Naive thymus-derived CD4-positive, alpha-beta T cell (primary cell): ENCODE results near the gene BUD31. TPM values are rescaled to one million over a fixed set of nuclear protein-coding genes. Genes with fewer than 3 reads are reported as not detected.

Experiments used
- ATAC-seq: fragments of 150-1000 bp; cut with Tn5 transposase; 2 replicates; pipeline ENCODE4 v1.10.0; 2021; ENCODE audit warnings: mild to moderate bottlenecking, moderate library complexity
- CTCF ChIA-PET: fragments of 350-600 bp; sonication (Branson Sonifier 250); formaldehyde crosslinking; loops from one replicate; lab custom pipeline; 2021; ENCODE audit warnings: antibody characterized with exemption; lab: Charles Lee
- POLR2A ChIA-PET: fragments of 350-600 bp; sonication (Branson Sonifier 250); formaldehyde crosslinking; loops from one replicate; lab custom pipeline; 2021; ENCODE audit warnings: antibody characterized with exemption, inconsistent platforms; lab: Charles Lee
- DNase-seq, 9 donors: peaks; one replicate each; pipeline versions ENCODE4 v3.0.0 to v3.0.0-alpha.2; 2020 to 2022; ENCODE audit warnings: mixed read lengths in 1 of 9
- H3K27ac ChIP-seq: one replicate; pipeline ENCODE4 v1.7.0; 2013; ENCODE audit warnings: mild to moderate bottlenecking, low read depth, low read length, moderate library complexity
- H3K27me3 ChIP-seq, 2 donors: one replicate each; pipeline ENCODE4 v1.7.0; 2013; ENCODE audit warnings: low read length in 2 of 2, mild to moderate bottlenecking in 2 of 2, moderate library complexity in 2 of 2; ENCODE audit not compliant: control insufficient read depth in 2 of 2, insufficient read depth in 2 of 2
- H3K36me3 ChIP-seq, 3 experiments: 1 replicate in 2 of 3; 2 replicates in 1 of 3; pipeline ENCODE4 v1.7.0; 2013; ENCODE audit warnings: low read length in 3 of 3, mild to moderate bottlenecking in 3 of 3, moderate library complexity in 1 of 3; ENCODE audit not compliant: insufficient read depth in 3 of 3, control insufficient read depth in 2 of 3
- H3K4me1 ChIP-seq, 2 donors: one replicate each; pipeline ENCODE4 v1.7.0; 2013; ENCODE audit warnings: low read length in 2 of 2, mild to moderate bottlenecking in 2 of 2, moderate library complexity in 1 of 2; ENCODE audit not compliant: control insufficient read depth in 2 of 2, insufficient read depth in 2 of 2
- H3K4me3 ChIP-seq: 2 replicates; pipeline ENCODE4 v1.7.0; 2013; ENCODE audit warnings: mild to moderate bottlenecking, low read length
- H3K9me3 ChIP-seq, 3 experiments: 1 replicate in 2 of 3; 2 replicates in 1 of 3; pipeline ENCODE4 v1.7.0; 2013; ENCODE audit warnings: low read length in 3 of 3; ENCODE audit not compliant: control insufficient read depth in 2 of 3
- H3K27ac Mint-ChIP-seq, 9 donors: one replicate each; pipeline ENCODE4 v1.8.0; 2020 to 2022; ENCODE audit warnings: mixed read lengths in 9 of 9, mild to moderate bottlenecking in 8 of 9, moderate library complexity in 5 of 9, inconsistent platforms in 2 of 9
- H3K27me3 Mint-ChIP-seq, 5 donors: one replicate each; pipeline ENCODE4 v1.8.0; 2021 to 2022; ENCODE audit warnings: mixed read lengths in 5 of 5, mild to moderate bottlenecking in 1 of 5
- H3K36me3 Mint-ChIP-seq, 5 donors: one replicate each; pipeline ENCODE4 v1.8.0; 2020 to 2022; ENCODE audit warnings: mixed read lengths in 5 of 5, mild to moderate bottlenecking in 3 of 5, inconsistent platforms in 1 of 5
- H3K4me1 Mint-ChIP-seq, 7 donors: one replicate each; pipeline ENCODE4 v1.8.0; 2020 to 2022; ENCODE audit warnings: mixed read lengths in 7 of 7, mild to moderate bottlenecking in 3 of 7, inconsistent platforms in 1 of 7
- H3K4me3 Mint-ChIP-seq, 10 donors: one replicate each; pipeline ENCODE4 v1.8.0; 2020 to 2022; ENCODE audit warnings: mild to moderate bottlenecking in 10 of 10, mixed read lengths in 10 of 10, moderate library complexity in 6 of 10, inconsistent platforms in 2 of 10
- H3K9me3 Mint-ChIP-seq, 11 donors: one replicate each; pipeline ENCODE4 v1.8.0; 2020 to 2022; ENCODE audit warnings: mixed read lengths in 11 of 11, mild to moderate bottlenecking in 4 of 11, inconsistent platforms in 1 of 11, moderate library complexity in 1 of 11
- intact Hi-C, 2 donors: fragments of 100-400 bp; cut with micrococcal nuclease; formaldehyde crosslinking; loops; one replicate each; pipeline ENCODE4 v1.15.1; 2023
- polyA plus RNA-seq, 2 donors: library from polyadenylated mRNA; unstranded; fragments of 300-500 nt; fragmentation: Illumina TruSeq; gene quantifications; one replicate each; pipeline ENCODE4 v1.2.3, GENCODE V29; 2021
- total RNA-seq, 6 experiments: library from RNA in 5 of 6; stranded (reverse) in 5 of 6; gene quantifications; 1 replicate in 5 of 6; 2 replicates in 1 of 6; pipeline ENCODE4 v1.2.3 and lab custom pipeline; 2021 to 2026

The BUD31 gene
- total and polyA plus RNA-seq, 7 experiments from 2014 or later = 55.2 to 173 (median 134) TPM

GRCh38 chr7:99373091-99374066 is 35.4 kb upstream of the BUD31 start:
- H3K9me3 ChIP-seq = no peaks in the 10 kb centered on the region

GRCh38 chr7:99374111-99375064 is 34.4 kb upstream of the BUD31 start, which contains the start of gene ARPC1B:
Gene ARPC1B (plus strand): TSS chr7:99374730. CDS start chr7:99385715, 10,985 bp downstream.
- H3K36me3 Mint-ChIP-seq = peaks cover 4 to 14% (median 5%) of the 10 kb centered on the region in 5 donors
- intact Hi-C loops = loop anchor here (1.0 to 5.0 kb wide), 10 partner anchors 9 to 232 kb away; partner anchors contain the start of genes BUD31 (in 2 of the 2), PDAP1 (in 2 of the 2), ARPC1A (in 1 of the 2) and CPSF4 (in 1 of the 2)
- POLR2A ChIA-PET = interaction anchor here (0.8 to 7.4 kb wide), 8 partner anchors 9 to 125 kb away, joined by 3 to 62 read pairs (median 4); partner anchors contain the start of genes ARPC1A, BUD31 and PDAP1
- H3K36me3 ChIP-seq = peaks cover 0 to 16% (median 9%) of the 10 kb centered on the region in 3 experiments
- ATAC-seq = peak; percentile 82
- H3K27ac ChIP-seq = peak within 1 kb of the TSS; percentile 95
- no peaks in the 10 kb centered on the region for H3K27me3 Mint-ChIP-seq
- peak within 1 kb of the TSS; percentile 76 to 99 (median 94) for H3K27ac Mint-ChIP-seq
- peaks cover 18 to 35% of the 10 kb centered on the region in 2 donors for H3K4me1 ChIP-seq
- no peaks in the 10 kb centered on the region for H3K27me3 ChIP-seq
- peak within 1 kb of the TSS; percentile 83 for H3K4me3 ChIP-seq
- H3K4me1 Mint-ChIP-seq = peaks cover 6 to 37% (median 32%) of the 10 kb centered on the region in 7 donors
- CTCF ChIA-PET = interaction anchor here (0.6 kb wide), 1 partner anchor 30 kb away, joined by 3 read pairs; no protein-coding TSS in a partner anchor
- H3K4me3 Mint-ChIP-seq = peak within 1 kb of the TSS; percentile 71 to 90 (median 82)
- peak; percentile 67 to 86 (median 76) for DNase-seq
- no peaks in the 10 kb centered on the region for H3K9me3 ChIP-seq
- H3K9me3 Mint-ChIP-seq = peaks cover 0 to 1% (median 0%) of the 10 kb centered on the region in 11 donors

More at GRCh38 chr7:99373091-99374066, 35.4 kb upstream of the BUD31 start:
- CTCF ChIA-PET = interaction anchor here (0.6 kb wide), 1 partner anchor 1322 kb away, joined by 5 read pairs; no protein-coding TSS in a partner anchor
- H3K27me3 ChIP-seq = no peaks in the 10 kb centered on the region
- H3K36me3 Mint-ChIP-seq = peaks cover 0 to 8% (median 5%) of the 10 kb centered on the region in 5 donors
- peaks cover 0 to 16% (median 9%) of the 10 kb centered on the region in 3 experiments for H3K36me3 ChIP-seq
- H3K27me3 Mint-ChIP-seq = no peaks in the 10 kb centered on the region
- peak overlapping the region; percentile 71 to 89 (median 82) for H3K4me3 Mint-ChIP-seq
- H3K27ac Mint-ChIP-seq = peak overlapping the region; percentile 56 to 94 (median 75)
- H3K4me1 ChIP-seq = peaks cover 11 to 27% of the 10 kb centered on the region in 2 donors
- intact Hi-C loops = loop anchor here (1.0 to 5.0 kb wide), 10 partner anchors 8 to 231 kb away; partner anchors contain the start of genes BUD31 (in 2 of the 2), PDAP1 (in 2 of the 2), ARPC1A (in 1 of the 2) and CPSF4 (in 1 of the 2)
- no peak for DNase-seq
- no peak for ATAC-seq
- peak overlapping the region; percentile 95 for H3K27ac ChIP-seq
- H3K4me1 Mint-ChIP-seq = peaks cover 0 to 30% (median 27%) of the 10 kb centered on the region in 7 donors
- peak overlapping the region; percentile 83 for H3K4me3 ChIP-seq
- H3K9me3 Mint-ChIP-seq = peaks cover 0 to 1% (median 0%) of the 10 kb centered on the region in 11 donors
- POLR2A ChIA-PET = interaction anchor here (0.8 to 7.4 kb wide), 6 partner anchors 7 to 35 kb away, joined by 3 to 62 read pairs (median 6); partner anchors contain the start of genes BUD31 and PDAP1

- peak overlapping the region; percentile 76 to 99 (median 94) for H3K27ac Mint-ChIP-seq
- peaks cover 0 to 1% (median 0%) of the 10 kb centered on the region in 11 donors for H3K9me3 Mint-ChIP-seq
- peak; percentile 35 for ATAC-seq
- no peaks in the 10 kb centered on the region for H3K9me3 ChIP-seq
- peaks cover 26 to 44% of the 10 kb centered on the region in 2 donors for H3K4me1 ChIP-seq
- peaks cover 5 to 20% (median 5%) of the 10 kb centered on the region in 5 donors for H3K36me3 Mint-ChIP-seq
- CTCF ChIA-PET = no interaction called here
- no peaks in the 10 kb centered on the region for H3K27me3 Mint-ChIP-seq
- POLR2A ChIA-PET = interaction anchor here (0.8 to 7.4 kb wide), 9 partner anchors 11 to 182 kb away, joined by 3 to 62 read pairs (median 3); partner anchors contain the start of genes ARPC1A, BUD31 and PDAP1
- peak overlapping the region; percentile 95 for H3K27ac ChIP-seq
- H3K4me3 ChIP-seq = peak overlapping the region; percentile 83
- H3K27me3 ChIP-seq = no peaks in the 10 kb centered on the region
- peaks cover 0 to 16% (median 9%) of the 10 kb centered on the region in 3 experiments for H3K36me3 ChIP-seq
- H3K4me1 Mint-ChIP-seq = peaks cover 13 to 45% (median 37%) of the 10 kb centered on the region in 7 donors
- peak overlapping the region; percentile 71 to 90 (median 79) for H3K4me3 Mint-ChIP-seq
- intact Hi-C loops = loop anchor here (2.0 kb wide), 4 partner anchors 18 to 232 kb away; partner anchors contain the start of genes CPSF4 (in 1 of the 2), PTCD1 (in 1 of the 2) and ZKSCAN5 (in 1 of the 2)
- DNase-seq = peak; percentile 41 to 77 (median 49)
These were observed 33.5 kb upstream of the BUD31 start for GRCh38 chr7:99375070-99375807.

- Histone ChIP-seq H3K4me1 (peaks cover 44 to 64% of the 10 kb centered on the region in 2 donors), H3K9me3 (no peaks in the 10 kb centered on the region), H3K4me3 (peak overlapping the region; percentile 78), H3K27me3 (no peaks in the 10 kb centered on the region), H3K36me3 (peaks cover 0 to 21% (median 9%) of the 10 kb centered on the region in 3 experiments), H3K27ac (peak overlapping the region; percentile 96)
- H3K27ac Mint-ChIP-seq = peak overlapping the region; percentile 87 to 99 (median 98)
- H3K36me3 Mint-ChIP-seq = peaks cover 5 to 32% (median 7%) of the 10 kb centered on the region in 5 donors
- POLR2A ChIA-PET = interaction anchor here (0.7 to 6.5 kb wide), 6 partner anchors 29 to 1496 kb away, joined by 3 to 62 read pairs (median 4); partner anchors contain the start of genes BUD31, PDAP1, SRRT and ZNF394
- no peaks in the 10 kb centered on the region for H3K27me3 Mint-ChIP-seq
- H3K9me3 Mint-ChIP-seq = peaks cover 0 to 1% (median 0%) of the 10 kb centered on the region in 11 donors
- intact Hi-C loops = no loop called here
- CTCF ChIA-PET = interaction anchor here (0.7 to 0.8 kb wide), 2 partner anchors 8 to 52 kb away, joined by 3 read pairs; no protein-coding TSS in a partner anchor
- ATAC-seq (peak; percentile 28), DNase-seq (peak in 8 of 9 donors; percentile 16 to 71 (median 37))
- peak overlapping the region; percentile 78 to 91 (median 84) for H3K4me3 Mint-ChIP-seq
- H3K4me1 Mint-ChIP-seq = peaks cover 29 to 64% (median 55%) of the 10 kb centered on the region in 7 donors
These were observed 29.7 kb upstream of the BUD31 start for GRCh38 chr7:99379043-99379577.
